Panc1 (cell line): ENCODE data around the gene TTC39B.

Experiments
- CTCF ChIP-seq: fragments of 450-650 bp; IDR thresholded peaks from 2 replicates; pipeline ENCODE4 v1.5.1; 2017; ENCODE audit warnings: mild to moderate bottlenecking
- POLR2AphosphoS5 ChIP-seq: IDR thresholded peaks from 2 replicates; pipeline ENCODE4 v1.6.1; 2012; ENCODE audit warnings: mild to moderate bottlenecking, low read depth, low read length, moderate library complexity
- REST ChIP-seq, 2 experiments: IDR thresholded peaks; 2 replicates each; pipeline ENCODE4 v1.6.1; 2011 to 2012; ENCODE audit warnings: low read depth in 2 of 2, control low read depth in 1 of 2, low read length in 1 of 2, mild to moderate bottlenecking in 1 of 2, moderate library complexity in 1 of 2; ENCODE audit not compliant: insufficient read depth in 1 of 2
- SIN3A ChIP-seq: IDR thresholded peaks from 2 replicates; pipeline ENCODE4 v1.6.1; 2012; ENCODE audit warnings: low read depth, mild to moderate bottlenecking, low read length, moderate library complexity, borderline replicate concordance; ENCODE audit not compliant: insufficient read depth
- TCF7L2 ChIP-seq: IDR thresholded peaks from 2 replicates; pipeline ENCODE4 v1.6.1; 2011; ENCODE audit warnings: mild to moderate bottlenecking, low read depth, low read length, inconsistent platforms

GRCh38 chr9:15246708-15247107 lies 60.3 kb downstream of the TTC39B start:
- TF ChIP-seq CTCF (no peak), SIN3A (no peak), POLR2AphosphoS5 (no peak), TCF7L2 (no peak), REST (IDR thresholded peaks at IDR 0.05; ENCODE audit: insufficient read depth in 1 of 2, low read depth in 2 of 2, low read length in 1 of 2) (no peak)
